AG09309 (cell line): Measurements from ENCODE around the gene DHRS2.
"Not testable (repeated sequence)": the region's sequence is repeated elsewhere in the genome, so short reads cannot be mapped to it uniquely, and the experiment has no call there.

ENCODE experiments used
- DNase-seq: peaks from one replicate; pipeline ENCODE4 v3.0.0-alpha.2; 2010; ENCODE audit warnings: low read depth
- H3K4me3 ChIP-seq: 2 replicates; pipeline ENCODE4 v1.5.1; 2011; ENCODE audit warnings: mild to moderate bottlenecking, low read depth, low read length, moderate library complexity; ENCODE audit not compliant: control insufficient read depth
- TF ChIP-seq, protein P1 (sequence below): IDR thresholded peaks from 2 replicates; pipeline ENCODE4 v1.5.1; 2011; ENCODE audit warnings: mild to moderate bottlenecking, low read depth, low read length, inconsistent platforms; ENCODE audit not compliant: insufficient read depth, control insufficient read depth; ENCODE audit errors: missing control alignments

The DHRS2 gene

DNA sequence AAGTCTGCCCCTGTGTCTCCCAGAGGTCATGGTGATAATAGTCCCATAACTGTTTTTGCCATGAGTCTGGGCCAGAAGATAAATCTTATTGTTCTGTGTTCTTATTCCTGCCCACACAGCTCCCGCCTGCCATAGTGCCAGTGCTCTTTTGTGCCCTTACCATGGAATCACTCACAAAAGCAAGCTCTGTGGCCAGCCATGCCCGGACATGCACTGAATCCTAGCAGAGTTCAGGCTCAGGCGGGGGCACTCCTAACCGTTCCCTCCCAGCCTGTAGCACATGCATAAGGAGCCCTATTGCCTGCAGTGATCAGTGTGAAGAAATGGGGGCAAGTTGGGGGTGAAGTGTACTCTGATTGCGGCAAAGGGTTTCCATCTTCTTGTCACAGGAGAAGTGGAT is 33.3 kb downstream of the DHRS2 start:
- no peak for DNase-seq
- TF ChIP-seq, protein P1, sequence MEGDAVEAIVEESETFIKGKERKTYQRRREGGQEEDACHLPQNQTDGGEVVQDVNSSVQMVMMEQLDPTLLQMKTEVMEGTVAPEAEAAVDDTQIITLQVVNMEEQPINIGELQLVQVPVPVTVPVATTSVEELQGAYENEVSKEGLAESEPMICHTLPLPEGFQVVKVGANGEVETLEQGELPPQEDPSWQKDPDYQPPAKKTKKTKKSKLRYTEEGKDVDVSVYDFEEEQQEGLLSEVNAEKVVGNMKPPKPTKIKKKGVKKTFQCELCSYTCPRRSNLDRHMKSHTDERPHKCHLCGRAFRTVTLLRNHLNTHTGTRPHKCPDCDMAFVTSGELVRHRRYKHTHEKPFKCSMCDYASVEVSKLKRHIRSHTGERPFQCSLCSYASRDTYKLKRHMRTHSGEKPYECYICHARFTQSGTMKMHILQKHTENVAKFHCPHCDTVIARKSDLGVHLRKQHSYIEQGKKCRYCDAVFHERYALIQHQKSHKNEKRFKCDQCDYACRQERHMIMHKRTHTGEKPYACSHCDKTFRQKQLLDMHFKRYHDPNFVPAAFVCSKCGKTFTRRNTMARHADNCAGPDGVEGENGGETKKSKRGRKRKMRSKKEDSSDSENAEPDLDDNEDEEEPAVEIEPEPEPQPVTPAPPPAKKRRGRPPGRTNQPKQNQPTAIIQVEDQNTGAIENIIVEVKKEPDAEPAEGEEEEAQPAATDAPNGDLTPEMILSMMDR: no peak
- no peak overlapping the region for H3K4me3 ChIP-seq

DNA sequence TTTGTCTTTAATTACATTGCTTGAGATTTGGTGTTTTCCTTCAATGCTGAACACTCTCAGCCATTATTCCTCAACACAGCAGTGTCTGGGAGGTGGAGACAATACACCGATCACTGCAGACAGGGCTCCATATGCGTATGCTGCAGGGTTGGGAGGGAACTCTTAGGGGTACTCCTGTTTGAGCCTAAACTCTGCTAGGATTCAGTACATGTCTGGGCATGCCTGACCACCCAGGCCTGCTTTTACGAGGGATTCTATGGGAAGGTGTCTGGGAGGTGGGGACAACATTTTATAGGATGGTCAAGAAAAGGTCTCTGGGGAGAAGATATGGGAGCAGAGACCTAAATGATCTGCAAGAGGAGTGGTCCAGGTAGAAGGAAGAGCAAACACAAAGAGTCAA is 34.3 kb downstream of the DHRS2 start:
- H3K4me3 ChIP-seq: no peak overlapping the region
- DNase-seq: no peak
- TF ChIP-seq, protein P1: no peak

DNA sequence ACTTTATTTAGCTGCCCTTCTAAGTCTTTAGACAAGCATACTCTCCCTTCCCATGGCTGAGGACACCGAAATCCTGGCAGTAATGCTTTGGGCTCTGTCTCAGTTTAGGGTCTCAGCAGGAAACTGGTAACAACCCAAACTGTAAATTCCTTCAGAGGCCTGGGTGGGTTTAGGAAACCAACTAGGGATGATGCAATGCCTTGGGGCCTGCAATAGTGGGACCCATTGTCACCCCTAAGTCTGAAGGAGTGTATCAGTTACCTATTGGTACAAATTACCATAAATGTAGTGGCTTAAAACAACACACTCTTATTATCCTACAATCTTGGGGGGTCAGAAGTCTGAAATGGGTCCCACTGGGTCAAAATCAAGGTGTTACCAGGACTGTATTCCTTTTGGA is 36.0 kb downstream of the DHRS2 start:
- TF ChIP-seq, protein P1: no peak
- no peak overlapping the region for H3K4me3 ChIP-seq
- no peak for DNase-seq

DNA sequence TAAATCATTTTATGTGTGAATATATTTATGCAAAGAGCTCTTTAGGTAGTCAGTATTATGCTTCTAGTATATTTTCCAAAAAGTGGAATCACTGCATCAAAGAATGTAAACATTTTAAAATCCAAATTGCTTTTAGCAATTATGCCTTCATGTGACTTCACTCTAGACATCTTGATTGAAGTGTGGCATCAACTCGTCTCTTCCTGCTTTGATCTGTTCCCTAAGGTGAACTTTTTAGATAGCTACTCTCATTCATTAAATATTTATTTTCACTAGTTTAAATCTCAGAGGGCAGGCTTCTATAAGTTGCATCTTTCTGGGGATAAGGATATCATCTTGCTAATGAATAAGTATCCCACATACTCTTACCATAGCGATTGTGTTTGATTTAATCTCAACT is 39.2 kb downstream of the DHRS2 start:
- no peak overlapping the region for H3K4me3 ChIP-seq
- TF ChIP-seq, protein P1: no peak
- no peak for DNase-seq

DNA sequence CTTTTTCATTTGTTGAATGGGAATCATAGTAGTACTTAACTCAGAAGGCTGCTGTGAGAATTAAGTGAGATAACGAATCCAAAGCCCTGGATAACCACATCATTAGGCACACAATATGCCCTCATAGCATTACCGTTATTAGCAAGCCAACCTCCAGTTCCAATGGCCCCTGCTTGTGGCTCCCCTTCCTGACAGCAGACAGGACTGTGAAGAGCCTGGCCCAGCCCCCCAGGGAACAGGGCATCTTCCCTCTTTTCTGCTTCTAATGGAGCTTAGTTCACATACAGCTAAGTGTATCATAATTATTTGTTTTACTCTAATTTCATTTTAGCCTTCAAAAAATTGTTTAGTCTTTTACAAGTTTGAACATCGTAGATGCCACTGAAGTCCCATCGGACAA is 39.7 kb downstream of the DHRS2 start:
- no peak for DNase-seq
- TF ChIP-seq, protein P1: no peak
- H3K4me3 ChIP-seq: no peak overlapping the region

DNA sequence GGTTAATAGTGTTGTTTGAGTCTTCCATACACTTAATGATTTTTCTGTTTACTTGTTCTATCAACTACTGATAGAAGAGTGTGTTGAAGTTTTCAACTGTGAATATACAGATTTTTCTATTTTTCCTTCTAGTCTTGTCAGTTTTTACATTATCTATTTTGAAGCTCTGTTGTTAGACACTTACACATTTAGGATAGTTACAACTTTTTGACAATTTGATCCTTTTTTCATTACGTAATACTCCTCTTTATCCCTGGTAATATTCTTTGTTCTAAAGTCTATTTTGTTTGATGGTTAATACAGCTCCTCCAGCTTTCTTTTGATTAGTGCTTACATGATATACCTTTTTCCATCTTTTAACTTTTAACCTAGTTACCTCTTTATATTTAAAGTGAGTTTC is 45.2 kb downstream of the DHRS2 start:
- TF ChIP-seq, protein P1: no peak
- no peak overlapping the region for H3K4me3 ChIP-seq
- no peak for DNase-seq

DNA sequence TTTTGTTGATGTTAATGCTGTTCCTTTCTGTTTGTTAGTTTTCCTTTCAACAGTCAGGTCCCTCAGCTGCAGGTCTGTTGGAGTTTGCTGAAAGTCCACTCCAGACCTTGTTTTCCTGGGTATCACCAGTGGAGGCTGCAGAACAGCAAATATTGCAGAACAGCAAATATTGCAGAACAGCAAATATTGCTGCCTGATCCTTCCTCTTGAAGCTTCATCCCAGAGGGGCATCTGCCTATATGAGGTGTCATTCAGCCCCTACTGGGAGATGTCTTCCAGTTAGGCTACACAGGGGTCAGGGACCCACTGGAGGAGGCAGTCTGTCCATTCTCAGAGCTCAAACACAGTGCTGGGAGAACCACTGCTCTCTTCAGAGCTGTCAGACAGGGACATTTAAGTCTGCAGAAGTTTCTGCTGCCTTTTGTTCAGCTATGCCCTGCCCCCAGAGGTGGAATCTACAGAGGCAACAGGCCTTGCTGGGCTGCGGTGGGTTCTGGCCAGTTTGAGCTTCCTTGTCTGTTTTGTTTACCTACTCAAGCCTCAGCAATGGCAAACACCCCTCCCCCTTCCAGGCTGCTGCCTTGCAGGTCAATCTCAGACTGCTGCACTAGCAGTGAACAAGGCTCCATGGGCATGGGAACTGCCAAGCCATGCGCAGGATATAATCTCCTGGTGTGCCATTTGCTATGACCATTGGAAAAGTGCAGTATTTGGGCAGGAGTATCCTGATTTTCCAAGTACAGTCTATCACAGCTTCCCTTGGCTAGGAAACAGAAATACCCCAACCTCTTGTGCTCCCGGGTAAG is 53.7 kb downstream of the DHRS2 start:
- DNase-seq, H3K4me3 ChIP-seq: not testable (repeated sequence)
